Activated T-cell treated with anti-CD3 and anti-CD28 coated beads for 1 hour (primary cell): ENCODE results near the gene ABLIM3.

ENCODE experiments used
- DNase-seq: peaks from one replicate; pipeline ENCODE4 v3.0.0-alpha.2; 2020; ENCODE audit warnings: low read depth

ABLIM3 gene

GRCh38 chr5:149309354-149309753, 168.1 kb downstream of the ABLIM3 start:
- no peak for DNase-seq
